IMR-90 (cell line): ENCODE data around the gene EIF2B2. TPM values are rescaled to one million over a fixed set of nuclear protein-coding genes. Genes with fewer than 3 reads are reported as not detected.

Experiments used
- ATAC-seq: fragments of 200-7000 bp; cut with Tn5 transposase; 2 replicates; pipeline ENCODE4 v1.9.1; 2020; ENCODE audit warnings: low read depth, mild to moderate bottlenecking, moderate library complexity
- BruUV-seq: library from RNA; stranded (reverse); fragments of 400-500 nt; replicated peaks from 2 replicates; lab custom pipeline; 2021; lab: Mats Ljungman, UMichigan
- CTCF ChIA-PET: fragments of 300-600 bp; formaldehyde crosslinking; extraction: SDS; loops from one replicate; lab custom pipeline; 2021; ENCODE audit warnings: antibody characterized with exemption; lab: Yijun Ruan, JAX
- POLR2A ChIA-PET: fragments of 300-600 bp; sonication (Branson Sonifier 250); formaldehyde crosslinking; loops from one replicate; lab custom pipeline; 2022; ENCODE audit warnings: antibody characterized with exemption; ENCODE audit not compliant: unreplicated experiment; lab: Charles Lee
- DNase-seq: peaks from one replicate; pipeline ENCODE4 v3.0.0; 2013
- H2AFZ ChIP-seq: replicated peaks from 2 replicates; pipeline ENCODE3; 2013; ENCODE audit warnings: low read length, mild to moderate bottlenecking; ENCODE audit not compliant: poor library complexity
- H2AK5ac ChIP-seq: 2 replicates; pipeline ENCODE4 v1.6.1; 2013; ENCODE audit warnings: low read depth, low read length, inconsistent platforms
- H2AK9ac ChIP-seq: replicated peaks from 2 replicates; pipeline ENCODE3; 2013; ENCODE audit warnings: mild to moderate bottlenecking, low read depth, low read length, moderate library complexity; ENCODE audit not compliant: poor library complexity
- H2BK120ac ChIP-seq: 2 replicates; pipeline ENCODE4 v1.6.1; 2013; ENCODE audit warnings: low read depth, low read length, inconsistent platforms
- H2BK15ac ChIP-seq: 3 replicates; pipeline ENCODE4 v1.6.1; 2013; ENCODE audit warnings: low read depth, low read length, inconsistent platforms
- H2BK20ac ChIP-seq: 2 replicates; pipeline ENCODE4 v1.6.1; 2013; ENCODE audit warnings: low read depth, mild to moderate bottlenecking, inconsistent platforms, low read length, moderate library complexity
- H2BK5ac ChIP-seq: 2 replicates; pipeline ENCODE4 v1.6.1; 2013; ENCODE audit warnings: mild to moderate bottlenecking, low read depth, low read length, inconsistent platforms; ENCODE audit not compliant: poor library complexity, severe bottlenecking
- H3K14ac ChIP-seq: replicated peaks from 2 replicates; pipeline ENCODE4 v1.6.1; 2013; ENCODE audit warnings: low read depth, low read length, inconsistent platforms
- H3K18ac ChIP-seq: 2 replicates; pipeline ENCODE4 v1.6.1; 2013; ENCODE audit warnings: low read depth, low read length, control low read depth
- H3K23ac ChIP-seq: 2 replicates; pipeline ENCODE4 v1.6.1; 2013; ENCODE audit warnings: low read depth, low read length, inconsistent platforms
- H3K27ac ChIP-seq: 2 replicates; pipeline ENCODE4 v1.5.1; 2013; ENCODE audit warnings: mild to moderate bottlenecking, control low read depth, low read length; ENCODE audit not compliant: insufficient read depth
- H3K27me3 ChIP-seq: 2 replicates; pipeline ENCODE4 v1.6.1; 2013; ENCODE audit warnings: low read length; ENCODE audit not compliant: control insufficient read depth, insufficient read depth
- H3K36me3 ChIP-seq: 2 replicates; pipeline ENCODE4 v1.6.1; 2013; ENCODE audit warnings: low read length, mixed read lengths; ENCODE audit not compliant: control insufficient read depth, insufficient read depth
- H3K4ac ChIP-seq: 2 replicates; pipeline ENCODE4 v1.6.1; 2013; ENCODE audit warnings: low read depth, low read length, inconsistent platforms
- H3K4me1 ChIP-seq: 2 replicates; pipeline ENCODE4 v1.6.1; 2013; ENCODE audit warnings: low read length, mixed read lengths; ENCODE audit not compliant: control insufficient read depth, insufficient read depth
- H3K4me2 ChIP-seq: 2 replicates; pipeline ENCODE4 v1.6.1; 2013; ENCODE audit warnings: low read depth, mild to moderate bottlenecking, control low read depth, low read length, moderate library complexity
- H3K4me3 ChIP-seq: 2 replicates; pipeline ENCODE4 v1.5.1; 2013; ENCODE audit warnings: low read depth, mild to moderate bottlenecking, control low read depth, low read length, moderate library complexity; ENCODE audit not compliant: insufficient read depth
- H3K56ac ChIP-seq: 2 replicates; pipeline ENCODE4 v1.6.1; 2013; ENCODE audit warnings: low read length, inconsistent platforms; ENCODE audit not compliant: insufficient read depth; ENCODE audit errors: extremely low read depth
- H3K79me1 ChIP-seq, 2 experiments: 2 replicates each; pipeline ENCODE4 v1.6.1; 2013; ENCODE audit warnings: low read length in 2 of 2, inconsistent platforms in 1 of 2, low read depth in 1 of 2
- H3K9ac ChIP-seq: 2 replicates; pipeline ENCODE4 v1.6.1; 2013; ENCODE audit warnings: low read depth, low read length, control low read depth
- H3K9me1 ChIP-seq: 2 replicates; pipeline ENCODE4 v1.6.1; 2013; ENCODE audit warnings: low read length, inconsistent platforms; ENCODE audit not compliant: insufficient read depth
- H3K9me3 ChIP-seq: 2 replicates; pipeline ENCODE4 v1.6.1; 2013; ENCODE audit warnings: low read length; ENCODE audit not compliant: control insufficient read depth, insufficient read depth
- H4K20me1 ChIP-seq: 2 replicates; pipeline ENCODE4 v1.6.1; 2013; ENCODE audit warnings: low read length, inconsistent platforms; ENCODE audit not compliant: insufficient read depth
- H4K5ac ChIP-seq: 2 replicates; pipeline ENCODE4 v1.6.1; 2013; ENCODE audit warnings: mild to moderate bottlenecking, low read depth, low read length, control low read depth
- H4K8ac ChIP-seq, 2 experiments: 2 replicates each; pipeline ENCODE4 v1.6.1; 2013; ENCODE audit warnings: low read depth in 2 of 2, low read length in 2 of 2, control low read depth in 1 of 2, inconsistent platforms in 1 of 2
- H4K91ac ChIP-seq: 2 replicates; pipeline ENCODE4 v1.6.1; 2013; ENCODE audit warnings: low read depth, low read length, inconsistent platforms; ENCODE audit not compliant: insufficient read depth
- BHLHE40 ChIP-seq: fragments of 150-350 bp; IDR thresholded peaks from 2 replicates; pipeline ENCODE4 v1.6.1; 2016; ENCODE audit warnings: mild to moderate bottlenecking, low read depth, low read length
- CEBPB ChIP-seq: IDR thresholded peaks from 2 replicates; pipeline ENCODE4 v1.6.1; 2012; ENCODE audit warnings: low read depth, low read length, improper control_type of control experiment
- CHD1 ChIP-seq: IDR thresholded peaks from 2 replicates; pipeline ENCODE4 v1.6.1; 2012; ENCODE audit warnings: low read depth, low read length, improper control_type of control experiment
- ELK1 ChIP-seq: fragments of 150-350 bp; IDR thresholded peaks from 2 replicates; pipeline ENCODE4 v1.6.1; 2016; ENCODE audit warnings: low read depth, mild to moderate bottlenecking, low read length, moderate library complexity, borderline replicate concordance
- FOS ChIP-seq: fragments of 150-350 bp; IDR thresholded peaks from 2 replicates; pipeline ENCODE4 v1.6.1; 2016; ENCODE audit warnings: low read depth, low read length
- MAFK ChIP-seq: IDR thresholded peaks from 2 replicates; pipeline ENCODE4 v1.6.1; 2012; ENCODE audit warnings: low read depth, low read length, improper control_type of control experiment
- MAZ ChIP-seq: IDR thresholded peaks from 2 replicates; pipeline ENCODE4 v1.6.1; 2012; ENCODE audit warnings: low read depth, mild to moderate bottlenecking, low read length, improper control_type of control experiment, moderate library complexity, borderline replicate concordance
- MXI1 ChIP-seq: IDR thresholded peaks from 2 replicates; pipeline ENCODE4 v1.6.1; 2012; ENCODE audit warnings: low read depth, mild to moderate bottlenecking, low read length, moderate library complexity, borderline replicate concordance
- NFE2L2 ChIP-seq: fragments of 150-350 bp; IDR thresholded peaks from 2 replicates; pipeline ENCODE4 v1.6.1; 2016; ENCODE audit warnings: low read depth, mild to moderate bottlenecking, low read length
- POLR2A ChIP-seq: IDR thresholded peaks from 2 replicates; pipeline ENCODE4 v1.6.1; 2012; ENCODE audit warnings: mild to moderate bottlenecking, low read depth, low read length
- RAD21 ChIP-seq: IDR thresholded peaks from 2 replicates; pipeline ENCODE4 v1.6.1; 2012; ENCODE audit warnings: low read length, improper control_type of control experiment
- RCOR1 ChIP-seq: IDR thresholded peaks from 2 replicates; pipeline ENCODE4 v1.6.1; 2012; ENCODE audit warnings: mild to moderate bottlenecking, low read length, improper control_type of control experiment; ENCODE audit not compliant: insufficient replicate concordance
- RFX5 ChIP-seq: IDR thresholded peaks from 2 replicates; pipeline ENCODE4 v1.8.0; 2012; ENCODE audit warnings: low read depth, mild to moderate bottlenecking, low read length, moderate library complexity
- SMC3 ChIP-seq: fragments of 150-350 bp; IDR thresholded peaks from 2 replicates; pipeline ENCODE4 v1.6.1; 2016; ENCODE audit warnings: low read depth, mild to moderate bottlenecking, antibody characterized with exemption, low read length, moderate library complexity
- WGBS, 2 experiments: methylation state at CpG; one replicate each; pipeline versions ENCODE4 v1.1.5 to v1.1.7; 2013; ENCODE audit warnings: missing lambda C conversion rate in 2 of 2; ENCODE audit not compliant: insufficient read length in 1 of 2; ENCODE audit errors: extremely low coverage in 2 of 2; 5-methylcytosine and 5-hydroxymethylcytosine counted together
- dilution Hi-C: fragments of 300-500 bp; cut with HindIII; formaldehyde crosslinking; loops from one replicate; pipeline ENCODE4 v1.14.3; 2018; ENCODE audit warnings: low sequenced_read_pairs; ENCODE audit not compliant: unreplicated experiment
- in situ Hi-C: fragments of 300-500 bp; cut with MboI; formaldehyde crosslinking; loops from 3 replicates; pipeline ENCODE4 v1.14.3; 2019; ENCODE audit warnings: low sequenced_read_pairs, inconsistent platforms, mixed read lengths
- intact Hi-C: fragments of 100-400 bp; cut with micrococcal nuclease; formaldehyde crosslinking; loops from 2 replicates; pipeline ENCODE4 v1.10.0; 2022
- polyA plus RNA-seq, 3 experiments: library from polyadenylated mRNA; depleted of rRNA; stranded (reverse); fragments of >200 nt; gene quantifications; 2 replicates each; pipeline ENCODE4 v1.2.3, GENCODE V29; 2012; ENCODE audit warnings: low replicate concordance in 1 of 3
- total RNA-seq: library from RNA; depleted of rRNA; stranded (reverse); fragments of >200 nt; gene quantifications from 2 replicates; pipeline ENCODE4 v1.2.3, GENCODE V29; 2012
- TF ChIP-seq, protein P1 (sequence below): conservative IDR thresholded peaks from 2 replicates; pipeline ENCODE4 v1.5.1; 2012; ENCODE audit warnings: mild to moderate bottlenecking, low read depth, low read length, improper control_type of control experiment
- TF ChIP-seq, protein P2 (sequence below): fragments of 150-350 bp; IDR thresholded peaks from 2 replicates; pipeline ENCODE4 v1.6.1; 2017; ENCODE audit warnings: mild to moderate bottlenecking, antibody characterized with exemption, low read length, low read depth

The EIF2B2 gene
- total and polyA plus RNA-seq, 2 of the 4 experiments (the other 2 are of a cell fraction), result 63.6 to 70.1 TPM

GRCh38 chr14:75023108-75023507 is 20.4 kb downstream of the EIF2B2 start:
- H3K4me2 ChIP-seq, result no peak overlapping the region
- no peak overlapping the region for H4K8ac ChIP-seq
- no peak overlapping the region for H3K18ac ChIP-seq
- dilution Hi-C loops (no loop called here), intact Hi-C loops (no loop called here), in situ Hi-C loops (no loop called here)
- no peak overlapping the region for H4K91ac ChIP-seq
- H4K20me1 ChIP-seq, result no peaks in the 10 kb centered on the region
- H2BK15ac ChIP-seq, result no peak overlapping the region
- H3K9ac ChIP-seq, result no peak overlapping the region
- H3K56ac ChIP-seq, result no peak overlapping the region
- peaks cover 2% of the 10 kb centered on the region; the same call in 1 of the 2 replicates for H3K4me1 ChIP-seq
- H3K14ac ChIP-seq, result no peak overlapping the region
- BruUV-seq, result no TSS peak
- no peaks in the 10 kb centered on the region for H3K27me3 ChIP-seq
- H3K23ac ChIP-seq, result no peak overlapping the region
- H3K9me1 ChIP-seq, result peaks cover 5% of the 10 kb centered on the region; the same call in 1 of the 2 replicates
- TF ChIP-seq POLR2A (no peak), ELK1 (no peak), MXI1 (no peak), BHLHE40 (no peak), RAD21 (no peak), RCOR1 (no peak), CEBPB (no peak), MAZ (no peak), CHD1 (no peak), RFX5 (no peak), FOS (no peak), NFE2L2 (no peak), MAFK (no peak), SMC3 (no peak)
- TF ChIP-seq, protein P1, sequence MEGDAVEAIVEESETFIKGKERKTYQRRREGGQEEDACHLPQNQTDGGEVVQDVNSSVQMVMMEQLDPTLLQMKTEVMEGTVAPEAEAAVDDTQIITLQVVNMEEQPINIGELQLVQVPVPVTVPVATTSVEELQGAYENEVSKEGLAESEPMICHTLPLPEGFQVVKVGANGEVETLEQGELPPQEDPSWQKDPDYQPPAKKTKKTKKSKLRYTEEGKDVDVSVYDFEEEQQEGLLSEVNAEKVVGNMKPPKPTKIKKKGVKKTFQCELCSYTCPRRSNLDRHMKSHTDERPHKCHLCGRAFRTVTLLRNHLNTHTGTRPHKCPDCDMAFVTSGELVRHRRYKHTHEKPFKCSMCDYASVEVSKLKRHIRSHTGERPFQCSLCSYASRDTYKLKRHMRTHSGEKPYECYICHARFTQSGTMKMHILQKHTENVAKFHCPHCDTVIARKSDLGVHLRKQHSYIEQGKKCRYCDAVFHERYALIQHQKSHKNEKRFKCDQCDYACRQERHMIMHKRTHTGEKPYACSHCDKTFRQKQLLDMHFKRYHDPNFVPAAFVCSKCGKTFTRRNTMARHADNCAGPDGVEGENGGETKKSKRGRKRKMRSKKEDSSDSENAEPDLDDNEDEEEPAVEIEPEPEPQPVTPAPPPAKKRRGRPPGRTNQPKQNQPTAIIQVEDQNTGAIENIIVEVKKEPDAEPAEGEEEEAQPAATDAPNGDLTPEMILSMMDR, result no peak
- TF ChIP-seq, protein P2, sequence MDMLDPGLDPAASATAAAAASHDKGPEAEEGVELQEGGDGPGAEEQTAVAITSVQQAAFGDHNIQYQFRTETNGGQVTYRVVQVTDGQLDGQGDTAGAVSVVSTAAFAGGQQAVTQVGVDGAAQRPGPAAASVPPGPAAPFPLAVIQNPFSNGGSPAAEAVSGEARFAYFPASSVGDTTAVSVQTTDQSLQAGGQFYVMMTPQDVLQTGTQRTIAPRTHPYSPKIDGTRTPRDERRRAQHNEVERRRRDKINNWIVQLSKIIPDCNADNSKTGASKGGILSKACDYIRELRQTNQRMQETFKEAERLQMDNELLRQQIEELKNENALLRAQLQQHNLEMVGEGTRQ, result no peak
- H2AK9ac ChIP-seq, result no peak overlapping the region
- no peak overlapping the region for H3K4ac ChIP-seq
- H3K36me3 ChIP-seq, result peaks cover 11% of the 10 kb centered on the region
- peak overlapping the region; percentile 43 for H2BK5ac ChIP-seq
- WGBS, 2 experiments, result no CpG with 5 or more reads among the region's 1 CpG
- H2BK20ac ChIP-seq, result no peak overlapping the region
- POLR2A ChIA-PET, result no interaction called here
- H3K9me3 ChIP-seq, result no peaks in the 10 kb centered on the region
- no peak overlapping the region for H2BK120ac ChIP-seq
- H3K4me3 ChIP-seq, result no peak overlapping the region
- ATAC-seq (peak; percentile 84), DNase-seq (peak; percentile 62)
- no peaks in the 10 kb centered on the region; a peak in 1 of 4 replicates for H3K79me1 ChIP-seq
- H2AFZ ChIP-seq, result no peak overlapping the region
- H3K27ac ChIP-seq, result no peak overlapping the region
- CTCF ChIA-PET, result interaction anchor here (1.1 kb wide), 1 partner anchor 9 kb away, joined by 3 read pairs; no protein-coding TSS in a partner anchor
- no peak overlapping the region for H4K5ac ChIP-seq
- H2AK5ac ChIP-seq, result no peak overlapping the region
